ENCODE results near the gene DPF1.
"Not testable (repeated sequence)": the region's sequence is repeated elsewhere in the genome, so short reads cannot be mapped to it uniquely, and the experiment has no call there.

DPF1 gene

GRCh38 chr19:38250821-38251563, 27.0 kb upstream of the DPF1 start:
- in situ Hi-C loops (cut with MboI; ENCODE audit: low sequenced_read_pairs): no loop called here

GRCh38 chr19:38250428-38250820, 26.4 kb upstream of the DPF1 start:
- in situ Hi-C loops (cut with MboI; ENCODE audit: low sequenced_read_pairs): no loop called here

- in situ Hi-C loops (cut with MboI; ENCODE audit: low sequenced_read_pairs): loop anchor here (5.0 kb wide), 1 partner anchor 84 kb away; no protein-coding TSS in a partner anchor
Measured at GRCh38 chr19:38248421-38248820, 24.4 kb upstream of the DPF1 start.

GRCh38 chr19:38247734-38248268, 23.8 kb upstream of the DPF1 start:
- in situ Hi-C loops (cut with MboI; ENCODE audit: low sequenced_read_pairs): loop anchor here (5.0 kb wide), 1 partner anchor 84 kb away; no protein-coding TSS in a partner anchor

- in situ Hi-C loops (cut with MboI; ENCODE audit: low sequenced_read_pairs): loop anchor here (5.0 kb wide), 1 partner anchor 85 kb away; no protein-coding TSS in a partner anchor
Measured at GRCh38 chr19:38247126-38247525, 23.1 kb upstream of the DPF1 start.

GRCh38 chr19:38245826-38246498, 21.9 kb upstream of the DPF1 start:
- in situ Hi-C loops (cut with MboI; ENCODE audit: low sequenced_read_pairs): loop anchor here (5.0 kb wide), 1 partner anchor 86 kb away; no protein-coding TSS in a partner anchor

GRCh38 chr19:38243279-38243673, 19.3 kb upstream of the DPF1 start:
- in situ Hi-C loops (cut with MboI; ENCODE audit: low sequenced_read_pairs): no loop called here

- in situ Hi-C loops (cut with MboI; ENCODE audit: low sequenced_read_pairs): no loop called here
Measured at GRCh38 chr19:38239816-38240215, 15.8 kb upstream of the DPF1 start.

GRCh38 chr19:38234615-38235014, 10.6 kb upstream of the DPF1 start:
- in situ Hi-C loops (cut with MboI; ENCODE audit: low sequenced_read_pairs): loop anchor here (5.0 kb wide), 1 partner anchor 332 kb away; no protein-coding TSS in a partner anchor

GRCh38 chr19:38233740-38234251, 9.8 kb upstream of the DPF1 start:
- in situ Hi-C loops (cut with MboI; ENCODE audit: low sequenced_read_pairs): loop anchor here (5.0 kb wide), 1 partner anchor 331 kb away; no protein-coding TSS in a partner anchor

GRCh38 chr19:38231918-38232317, 7.9 kb upstream of the DPF1 start:
- in situ Hi-C loops (cut with MboI; ENCODE audit: low sequenced_read_pairs): loop anchor here (5.0 kb wide), 1 partner anchor 330 kb away; no protein-coding TSS in a partner anchor

GRCh38 chr19:38230506-38231133, 6.6 kb upstream of the DPF1 start:
- in situ Hi-C loops (cut with MboI; ENCODE audit: low sequenced_read_pairs): loop anchor here (5.0 kb wide), 1 partner anchor 328 kb away; no protein-coding TSS in a partner anchor

GRCh38 chr19:38229585-38230073, 5.6 kb upstream of the DPF1 start:
- in situ Hi-C loops (cut with MboI; ENCODE audit: low sequenced_read_pairs): loop anchor here (5.0 kb wide), 1 partner anchor 327 kb away; no protein-coding TSS in a partner anchor

- in situ Hi-C loops (cut with MboI; ENCODE audit: low sequenced_read_pairs): no loop called here
Measured at GRCh38 chr19:38228491-38229439, 4.7 kb upstream of the DPF1 start.

GRCh38 chr19:38228005-38228377, 4.0 kb upstream of the DPF1 start:
- in situ Hi-C loops (cut with MboI; ENCODE audit: low sequenced_read_pairs): no loop called here

GRCh38 chr19:38227287-38228004, 3.4 kb upstream of the DPF1 start:
- in situ Hi-C loops (cut with MboI; ENCODE audit: low sequenced_read_pairs): no loop called here

- in situ Hi-C loops (cut with MboI; ENCODE audit: low sequenced_read_pairs): not testable (repeated sequence)
Measured at GRCh38 chr19:38224863-38225218, 819 bp upstream of the DPF1 start.

- in situ Hi-C loops (cut with MboI; ENCODE audit: low sequenced_read_pairs): no loop called here
Measured at GRCh38 chr19:38223617-38224013, 407 bp downstream of the DPF1 start.

- in situ Hi-C loops (cut with MboI; ENCODE audit: low sequenced_read_pairs): no loop called here
Measured at GRCh38 chr19:38223119-38223523, 901 bp downstream of the DPF1 start.

Data from HL-60/S4 treated with retinoic acid at 250 ng/mL for 4 days and 3 days (cell line).